ENCODE measurements around the gene LMTK2.

LMTK2 gene

DNA sequence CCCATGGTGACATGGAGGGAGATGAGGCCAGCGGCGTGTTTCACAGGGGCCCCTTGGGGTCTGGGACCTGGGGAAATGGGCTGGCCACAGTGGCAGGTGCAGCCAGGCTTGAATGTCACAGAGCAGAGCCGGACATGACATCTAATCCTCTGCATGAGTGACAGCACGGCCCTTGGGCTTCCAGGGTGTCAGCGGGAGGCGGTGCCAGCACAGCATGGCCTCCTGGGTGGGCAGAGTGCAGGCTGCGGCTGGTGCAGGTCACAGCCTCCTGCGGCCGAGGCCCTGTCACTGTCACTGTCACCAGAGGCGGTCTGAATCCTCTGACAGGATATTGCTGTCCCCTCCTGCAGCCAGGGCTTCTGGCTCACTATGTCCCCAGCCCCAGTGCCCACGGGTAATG, 122.8 kb downstream of the LMTK2 start:
- Histone ChIP-seq H3K27ac (ENCODE audit: low read length) (no peak overlapping the region), H3K9me3 (ENCODE audit: insufficient read depth, low read depth, low read length) (no peaks in the 10 kb centered on the region), H3K36me3 (ENCODE audit: insufficient read depth, low read depth, low read length) (no peaks in the 10 kb centered on the region), H3K27me3 (ENCODE audit: insufficient read depth, low read length) (no peaks in the 10 kb centered on the region), H3K4me3 (ENCODE audit: low read length) (no peak overlapping the region), H3K9ac (ENCODE audit: low read depth, low read length) (no peak overlapping the region), H3K4me1 (ENCODE audit: insufficient read depth, low read length) (no peaks in the 10 kb centered on the region)

DNA sequence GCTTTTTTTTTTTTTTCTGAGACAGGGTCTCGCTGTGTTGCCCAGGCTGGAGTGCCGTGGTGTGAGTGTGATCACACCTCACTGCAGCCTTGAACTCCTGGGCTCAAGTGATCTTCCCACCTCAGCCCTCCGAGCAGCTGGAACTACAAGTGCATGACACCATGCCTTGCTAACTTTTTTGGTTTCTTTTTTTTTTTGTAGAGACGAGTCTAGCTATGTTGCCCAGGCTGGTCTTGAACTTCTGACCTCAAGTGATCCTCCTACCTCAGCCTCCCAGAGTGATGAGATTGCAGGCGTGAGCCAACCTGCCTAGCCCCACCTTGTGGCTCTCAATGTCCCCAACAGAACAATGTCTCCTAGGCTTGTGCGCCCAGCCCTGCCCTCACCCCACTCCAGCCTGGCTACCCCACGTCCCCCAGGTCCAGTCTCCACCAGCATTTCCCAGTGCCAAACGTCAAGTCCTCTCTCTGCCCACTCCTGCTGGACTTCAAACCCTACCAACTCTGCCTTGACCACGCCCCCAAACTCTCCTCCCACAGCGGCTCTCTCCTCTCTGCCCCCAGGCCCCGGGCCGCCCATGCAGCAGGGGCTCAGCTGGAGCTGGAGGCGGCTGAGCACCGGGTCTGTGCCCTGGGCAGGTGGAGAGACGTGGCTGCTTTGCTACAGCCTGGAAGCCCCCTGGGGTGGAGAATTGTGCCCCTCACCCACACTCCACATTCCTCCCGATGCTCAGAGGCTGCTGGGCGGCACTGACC, 123.5 kb downstream of the LMTK2 start:
- Histone ChIP-seq H3K9ac (ENCODE audit: low read depth, low read length) (no peak overlapping the region), H3K4me1 (ENCODE audit: insufficient read depth, low read length) (no peaks in the 10 kb centered on the region), H3K27me3 (ENCODE audit: insufficient read depth, low read length) (no peaks in the 10 kb centered on the region), H3K9me3 (ENCODE audit: insufficient read depth, low read depth, low read length) (no peaks in the 10 kb centered on the region), H3K36me3 (ENCODE audit: insufficient read depth, low read depth, low read length) (no peaks in the 10 kb centered on the region), H3K4me3 (ENCODE audit: low read length) (no peak overlapping the region), H3K27ac (ENCODE audit: low read length) (no peak overlapping the region)

DNA sequence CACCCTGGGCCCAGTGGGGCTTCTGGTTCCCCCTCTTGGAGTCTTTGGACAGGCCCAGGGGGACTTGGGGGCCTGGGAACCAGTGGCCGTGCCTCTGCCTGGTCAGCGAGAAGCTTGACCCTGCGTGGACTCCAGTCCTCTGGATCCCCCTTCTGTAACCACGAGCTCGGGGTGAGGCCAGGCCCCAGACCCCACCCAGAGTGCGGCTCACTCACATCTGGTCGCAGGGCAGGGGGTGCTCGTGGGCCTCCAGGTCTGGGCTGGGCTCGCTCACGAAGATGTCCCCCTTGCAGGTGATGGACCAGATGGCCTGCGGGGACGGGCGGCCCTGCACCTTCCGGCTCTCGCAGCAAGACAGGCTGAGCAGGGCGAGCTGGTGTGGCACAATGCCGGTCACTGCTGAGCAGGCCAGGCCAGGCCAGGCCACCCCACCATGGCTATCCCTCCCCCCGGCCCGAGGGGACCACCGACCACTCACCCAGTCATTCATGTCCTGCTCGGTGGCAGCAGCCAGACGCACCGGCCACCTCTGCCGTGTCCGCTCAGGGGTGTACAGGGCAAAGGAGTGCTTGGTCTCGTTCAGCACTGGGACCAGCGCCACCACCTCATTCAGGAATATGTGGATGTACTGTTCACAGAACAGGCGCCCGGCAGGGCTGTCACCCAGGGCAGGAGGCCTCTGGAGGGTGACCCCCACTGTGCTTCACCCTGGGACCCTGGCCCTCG, 124.2 kb downstream of the LMTK2 start:
- no peaks in the 10 kb centered on the region for H3K36me3 ChIP-seq (ENCODE audit: insufficient read depth, low read depth, low read length)

DNA sequence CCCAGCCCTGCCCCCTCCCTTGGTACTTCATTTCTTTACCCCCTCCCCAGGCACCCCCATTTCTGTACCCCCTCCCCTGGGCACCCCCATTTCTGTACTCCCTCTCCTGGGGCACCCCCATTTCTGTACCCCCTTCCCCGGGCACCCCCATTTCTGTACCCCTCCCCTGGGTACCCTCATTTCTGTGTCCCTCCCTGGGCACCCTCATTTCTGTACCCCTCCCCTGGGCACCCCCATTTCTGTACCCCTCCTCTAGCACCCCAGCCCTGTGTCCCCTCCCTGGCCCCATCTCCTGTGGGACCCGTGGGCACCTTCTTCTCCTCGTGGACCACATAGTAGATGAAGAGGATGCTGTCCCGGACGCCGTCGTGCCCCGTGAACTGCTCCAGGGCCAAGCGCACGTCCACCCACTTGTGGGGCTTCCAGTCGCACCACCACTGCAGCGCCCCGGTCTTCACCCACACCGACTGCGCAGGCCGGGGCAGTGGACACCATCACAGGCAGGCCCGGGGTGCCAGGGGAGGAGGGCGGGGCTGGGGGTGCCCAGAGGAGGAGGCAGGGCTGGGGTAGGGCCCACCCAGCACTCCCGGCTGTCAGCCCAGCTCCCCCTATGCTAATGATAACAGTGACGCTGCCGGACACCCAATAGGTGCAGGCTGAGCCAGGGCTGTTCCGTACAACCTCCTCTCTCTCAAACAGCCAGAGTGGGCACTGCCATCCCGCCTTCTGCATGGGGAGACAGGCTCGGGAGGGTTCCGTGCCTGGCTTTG, 125.0 kb downstream of the LMTK2 start:
- no peaks in the 10 kb centered on the region for H3K36me3 ChIP-seq (ENCODE audit: insufficient read depth, low read depth, low read length)

More for the DNA sequence above, 124.2 kb downstream of the LMTK2 start:
- Histone ChIP-seq H3K9ac (ENCODE audit: low read depth, low read length) (no peak overlapping the region), H3K4me1 (ENCODE audit: insufficient read depth, low read length) (no peaks in the 10 kb centered on the region), H3K9me3 (ENCODE audit: insufficient read depth, low read depth, low read length) (no peaks in the 10 kb centered on the region), H3K27me3 (ENCODE audit: insufficient read depth, low read length) (no peaks in the 10 kb centered on the region), H3K4me3 (ENCODE audit: low read length) (no peak overlapping the region), H3K27ac (ENCODE audit: low read length) (no peak overlapping the region)

DNA sequence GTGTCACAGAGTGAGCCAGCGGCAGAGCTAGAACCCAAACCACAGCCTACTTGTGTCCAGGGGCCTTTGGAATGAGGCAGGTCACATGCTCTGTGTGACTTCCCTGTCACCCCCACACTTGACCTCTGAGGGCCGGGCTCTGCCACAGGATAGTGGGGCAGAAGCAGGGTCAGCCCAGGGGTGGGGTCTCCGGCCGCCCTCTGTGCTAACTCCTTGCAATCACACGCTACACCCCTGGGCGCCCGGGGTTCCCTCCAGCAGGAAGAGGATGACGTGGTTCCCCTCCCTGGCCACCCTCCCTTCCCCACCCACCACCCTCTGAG, 125.6 kb downstream of the LMTK2 start:
- no peak overlapping the region for H3K4me3 ChIP-seq (ENCODE audit: low read length)
- H3K36me3 ChIP-seq (ENCODE audit: insufficient read depth, low read depth, low read length) = no peaks in the 10 kb centered on the region
- H3K9ac ChIP-seq (ENCODE audit: low read depth, low read length) = no peak overlapping the region
- no peak overlapping the region for H3K27ac ChIP-seq (ENCODE audit: low read length)
- H3K4me1 ChIP-seq (ENCODE audit: insufficient read depth, low read length) = no peaks in the 10 kb centered on the region
- H3K9me3 ChIP-seq (ENCODE audit: insufficient read depth, low read depth, low read length) = no peaks in the 10 kb centered on the region
- no peaks in the 10 kb centered on the region for H3K27me3 ChIP-seq (ENCODE audit: insufficient read depth, low read length)

More for the DNA sequence above, 125.0 kb downstream of the LMTK2 start:
- no peak overlapping the region for H3K27ac ChIP-seq (ENCODE audit: low read length)
- no peaks in the 10 kb centered on the region for H3K9me3 ChIP-seq (ENCODE audit: insufficient read depth, low read depth, low read length)
- H3K4me3 ChIP-seq (ENCODE audit: low read length) = no peak overlapping the region
- H3K9ac ChIP-seq (ENCODE audit: low read depth, low read length) = no peak overlapping the region
- H3K27me3 ChIP-seq (ENCODE audit: insufficient read depth, low read length) = no peaks in the 10 kb centered on the region
- no peaks in the 10 kb centered on the region for H3K4me1 ChIP-seq (ENCODE audit: insufficient read depth, low read length)

DNA sequence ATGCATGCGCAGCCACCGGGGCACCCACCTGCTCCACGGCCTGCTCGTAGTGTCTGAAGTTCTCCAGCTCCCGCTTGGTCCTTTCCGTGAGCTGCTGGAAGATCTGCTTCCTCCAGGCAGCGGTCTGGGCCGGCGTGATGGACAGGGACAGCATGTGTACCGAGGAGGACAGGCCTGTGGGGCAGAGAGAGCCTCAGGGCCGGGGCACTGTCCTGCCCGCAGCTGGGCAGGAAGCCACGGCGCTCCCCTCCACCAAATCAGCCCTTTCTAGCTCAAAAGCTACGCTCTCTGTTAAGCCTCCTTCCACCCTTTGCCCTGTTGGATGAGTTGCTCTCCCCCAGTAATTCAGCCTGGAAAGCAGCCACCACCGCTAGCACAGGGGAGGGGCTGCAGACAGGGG, 126.1 kb downstream of the LMTK2 start:
- Histone ChIP-seq H3K9me3 (ENCODE audit: insufficient read depth, low read depth, low read length) (no peaks in the 10 kb centered on the region), H3K27ac (ENCODE audit: low read length) (no peak overlapping the region), H3K9ac (ENCODE audit: low read depth, low read length) (no peak overlapping the region), H3K36me3 (ENCODE audit: insufficient read depth, low read depth, low read length) (no peaks in the 10 kb centered on the region), H3K4me1 (ENCODE audit: insufficient read depth, low read length) (no peaks in the 10 kb centered on the region), H3K4me3 (ENCODE audit: low read length) (no peak overlapping the region), H3K27me3 (ENCODE audit: insufficient read depth, low read length) (no peaks in the 10 kb centered on the region)

DNA sequence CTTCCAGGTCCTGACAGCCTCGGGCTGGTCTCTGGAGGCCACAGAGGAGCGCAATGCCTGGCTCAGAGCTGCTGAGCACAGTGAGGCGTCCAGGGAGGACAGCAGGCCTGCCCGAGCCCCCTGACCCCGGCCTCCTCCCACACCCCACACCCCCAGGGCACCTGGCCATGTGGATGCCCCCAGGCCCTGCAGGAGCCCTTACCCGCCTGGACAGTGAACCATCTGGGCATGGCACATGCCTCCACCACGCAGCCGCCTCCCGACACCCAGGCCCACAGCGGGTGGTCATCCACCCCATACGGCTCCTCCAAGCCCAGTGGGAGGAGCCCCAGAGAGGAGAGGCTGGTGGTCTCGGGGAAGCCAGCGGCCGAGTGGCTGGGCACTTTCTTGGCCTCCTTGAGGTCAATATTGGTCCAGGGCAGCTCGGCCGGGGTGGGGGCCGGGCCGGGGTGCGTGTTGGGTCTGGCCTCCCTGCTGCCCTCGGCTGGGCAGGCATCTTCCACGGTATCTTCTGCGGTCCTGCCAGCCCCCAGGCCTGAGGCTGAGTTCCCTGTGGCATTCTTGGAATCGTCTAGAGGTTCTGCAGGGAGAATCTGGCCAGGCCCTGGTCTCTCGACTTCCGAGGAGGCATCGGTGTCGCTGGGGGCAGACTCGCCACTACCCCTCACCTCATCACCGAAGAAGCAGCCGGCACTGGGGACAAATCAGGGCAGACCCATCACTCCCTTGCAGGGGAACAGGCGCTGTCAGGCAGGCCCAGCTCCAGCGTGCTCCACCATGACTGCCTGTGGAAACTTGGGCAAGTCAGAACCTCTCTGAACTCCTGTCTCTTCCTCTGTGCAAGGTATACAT, 126.8 kb downstream of the LMTK2 start:
- Histone ChIP-seq H3K27me3 (ENCODE audit: insufficient read depth, low read length) (no peaks in the 10 kb centered on the region), H3K9me3 (ENCODE audit: insufficient read depth, low read depth, low read length) (no peaks in the 10 kb centered on the region), H3K9ac (ENCODE audit: low read depth, low read length) (no peak overlapping the region), H3K4me3 (ENCODE audit: low read length) (no peak overlapping the region), H3K4me1 (ENCODE audit: insufficient read depth, low read length) (no peaks in the 10 kb centered on the region), H3K36me3 (ENCODE audit: insufficient read depth, low read depth, low read length) (no peaks in the 10 kb centered on the region), H3K27ac (ENCODE audit: low read length) (no peak overlapping the region)

DNA sequence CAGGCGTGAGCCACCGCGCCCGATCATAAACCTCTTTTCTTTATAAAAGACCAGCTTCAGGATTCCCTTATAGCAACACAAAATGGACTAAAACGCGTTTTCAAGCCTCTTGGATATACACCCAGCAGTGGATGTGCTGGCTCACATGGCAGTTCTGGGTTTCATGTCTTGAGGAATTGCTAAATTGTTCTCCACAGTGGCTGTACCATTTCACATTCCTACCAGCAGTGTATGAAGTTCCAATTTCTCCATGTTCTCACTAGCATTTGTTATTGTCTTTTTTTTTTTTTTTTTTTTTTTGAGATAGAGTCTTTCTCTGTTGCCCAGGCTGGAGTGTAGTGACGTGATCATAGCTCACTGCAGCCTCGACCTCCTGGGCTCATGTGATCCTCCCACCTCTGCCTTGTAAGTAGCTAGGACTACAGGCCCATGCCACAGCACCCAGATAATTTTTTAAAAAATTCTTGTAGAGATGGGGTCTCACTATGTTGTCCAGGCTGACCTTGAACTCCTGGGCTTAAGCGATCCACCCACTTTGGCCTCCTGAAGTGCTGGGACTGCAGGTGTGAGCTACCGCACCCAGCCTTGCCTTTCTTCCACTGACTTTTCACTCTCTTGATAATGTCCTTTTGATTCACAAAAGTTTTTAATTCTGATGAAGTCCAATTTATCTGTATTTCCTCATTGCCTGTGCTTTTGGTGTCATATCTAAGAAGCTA, 127.9 kb downstream of the LMTK2 start:
- Histone ChIP-seq H3K27me3 (ENCODE audit: insufficient read depth, low read length) (no peaks in the 10 kb centered on the region), H3K27ac (ENCODE audit: low read length) (no peak overlapping the region), H3K4me1 (ENCODE audit: insufficient read depth, low read length) (no peaks in the 10 kb centered on the region), H3K9ac (ENCODE audit: low read depth, low read length) (no peak overlapping the region), H3K36me3 (ENCODE audit: insufficient read depth, low read depth, low read length) (no peaks in the 10 kb centered on the region), H3K4me3 (ENCODE audit: low read length) (no peak overlapping the region), H3K9me3 (ENCODE audit: insufficient read depth, low read depth, low read length) (no peaks in the 10 kb centered on the region)

DNA sequence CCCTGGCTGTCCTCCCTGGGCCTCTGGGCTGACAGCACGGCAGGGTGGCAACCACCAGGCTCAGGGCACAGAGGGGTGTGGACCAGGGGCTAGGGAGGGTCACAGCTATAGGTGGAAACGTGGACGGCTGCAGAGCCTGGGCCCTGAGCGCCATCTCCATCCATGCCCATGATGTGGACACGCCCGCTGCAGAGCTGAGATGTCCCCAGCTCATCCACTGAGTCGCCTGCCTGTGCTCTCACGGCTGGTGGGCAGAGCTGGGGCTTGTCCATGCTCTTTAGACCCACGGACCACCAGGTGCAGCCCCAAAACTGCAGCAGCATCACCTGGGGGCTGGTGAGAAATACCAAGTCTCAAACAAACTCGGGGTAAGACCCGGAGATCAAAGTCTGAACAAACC, 129.2 kb downstream of the LMTK2 start:
- no peaks in the 10 kb centered on the region for H3K36me3 ChIP-seq (ENCODE audit: insufficient read depth, low read depth, low read length)
- H3K9me3 ChIP-seq (ENCODE audit: insufficient read depth, low read depth, low read length) = no peaks in the 10 kb centered on the region
- H3K4me3 ChIP-seq (ENCODE audit: low read length) = no peak overlapping the region
- H3K4me1 ChIP-seq (ENCODE audit: insufficient read depth, low read length) = no peaks in the 10 kb centered on the region
- H3K27me3 ChIP-seq (ENCODE audit: insufficient read depth, low read length) = no peaks in the 10 kb centered on the region
- no peak overlapping the region for H3K9ac ChIP-seq (ENCODE audit: low read depth, low read length)
- H3K27ac ChIP-seq (ENCODE audit: low read length) = no peak overlapping the region

DNA sequence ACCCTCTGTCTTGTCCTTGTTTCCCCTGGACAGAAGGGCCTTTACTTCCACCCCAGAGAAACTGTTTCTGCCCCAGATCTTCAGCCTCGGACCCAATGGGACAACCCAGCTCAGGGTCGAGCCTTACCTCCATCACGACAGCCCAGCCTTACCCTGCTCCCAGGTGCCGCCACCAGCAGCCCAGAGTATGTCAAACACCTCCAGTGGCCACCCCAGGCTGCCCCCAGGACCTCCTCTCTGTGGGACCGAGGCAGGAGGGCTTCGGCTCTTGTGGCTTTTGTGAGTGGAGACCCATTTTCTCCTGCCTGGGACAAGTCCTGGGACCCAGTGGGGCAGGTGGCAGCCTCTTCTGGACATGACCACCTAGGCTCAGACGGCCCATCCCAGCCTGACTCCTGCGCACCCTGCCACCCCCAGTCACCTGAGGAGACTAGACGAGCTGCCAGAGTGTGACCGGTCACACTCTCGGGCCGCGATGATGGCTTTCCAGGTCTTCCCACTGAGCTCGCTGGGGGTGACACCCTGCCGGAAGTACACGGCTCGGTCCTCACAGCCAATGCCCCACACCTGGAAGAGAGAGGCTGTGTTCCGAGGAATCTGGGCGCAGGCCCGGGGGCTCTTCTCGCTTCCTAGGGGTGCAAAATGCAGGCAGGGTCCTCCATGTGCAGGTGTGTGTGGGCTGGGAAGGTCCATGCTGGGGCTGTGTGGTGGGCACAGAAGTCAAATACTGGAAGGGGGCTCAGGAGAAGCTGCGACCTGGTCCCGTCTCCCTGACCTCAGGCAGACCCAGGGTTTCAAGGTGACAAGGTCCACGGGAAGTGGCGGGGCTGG, 129.9 kb downstream of the LMTK2 start:
- no peak overlapping the region for H3K27ac ChIP-seq (ENCODE audit: low read length)
- H3K27me3 ChIP-seq (ENCODE audit: insufficient read depth, low read length) = no peaks in the 10 kb centered on the region
- H3K4me3 ChIP-seq (ENCODE audit: low read length) = no peak overlapping the region
- no peaks in the 10 kb centered on the region for H3K9me3 ChIP-seq (ENCODE audit: insufficient read depth, low read depth, low read length)
- H3K4me1 ChIP-seq (ENCODE audit: insufficient read depth, low read length) = no peaks in the 10 kb centered on the region
- no peak overlapping the region for H3K9ac ChIP-seq (ENCODE audit: low read depth, low read length)
- H3K36me3 ChIP-seq (ENCODE audit: insufficient read depth, low read depth, low read length) = no peaks in the 10 kb centered on the region
